HCEC 1CT (cell line): ENCODE results near the gene PACC1.
A peak's percentile ranks its signal among the peaks of the same experiment; 100 is the strongest.
"Not testable (repeated sequence)": the region's sequence is repeated elsewhere in the genome, so short reads cannot be mapped to it uniquely, and the experiment has no call there.

Source experiments
- DNase-seq: peaks from one replicate; pipeline ENCODE4 v3.0.0-alpha.2; 2017

Gene PACC1

DNA sequence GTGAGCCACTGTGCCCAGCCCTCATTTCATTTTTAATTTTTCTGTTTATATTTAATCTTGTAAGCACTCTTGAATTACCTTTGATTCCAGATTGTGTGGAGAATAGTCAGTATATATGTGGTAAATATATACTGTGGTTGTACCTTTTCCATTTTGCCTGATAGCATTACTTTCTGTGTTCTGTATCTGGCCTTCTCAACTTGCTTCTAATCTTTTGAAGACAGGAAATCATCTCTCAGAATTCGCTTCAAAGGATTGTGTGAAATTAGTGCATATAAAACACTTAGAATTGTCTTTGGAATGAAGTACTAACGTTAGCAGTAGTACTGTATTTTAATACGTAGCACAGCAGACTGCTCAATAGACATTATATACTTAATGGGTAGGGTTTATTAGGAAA lies 91.6 kb downstream of the PACC1 start:
- no peak for DNase-seq

DNA sequence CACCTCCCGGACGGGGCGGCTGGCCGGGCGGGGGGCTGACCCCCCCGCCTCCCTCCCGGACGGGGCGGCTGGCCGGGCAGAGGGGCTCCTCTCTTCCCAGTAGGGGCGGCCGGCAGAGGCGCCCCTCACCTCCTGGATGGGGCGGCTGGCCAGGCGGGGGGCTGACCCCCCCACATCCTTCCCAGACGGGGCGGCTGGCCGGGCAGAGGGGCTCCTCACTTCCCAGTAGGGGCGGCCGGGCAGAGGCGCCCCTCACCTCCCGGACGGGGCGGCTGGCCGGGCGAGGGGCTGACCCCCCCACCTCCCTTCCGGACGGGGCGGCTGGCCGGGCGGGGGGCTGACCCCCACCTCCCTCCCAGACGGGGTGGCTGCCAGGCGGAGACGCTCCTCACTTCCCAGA lies 93.7 kb downstream of the PACC1 start:
- DNase-seq = not testable (repeated sequence)

DNA sequence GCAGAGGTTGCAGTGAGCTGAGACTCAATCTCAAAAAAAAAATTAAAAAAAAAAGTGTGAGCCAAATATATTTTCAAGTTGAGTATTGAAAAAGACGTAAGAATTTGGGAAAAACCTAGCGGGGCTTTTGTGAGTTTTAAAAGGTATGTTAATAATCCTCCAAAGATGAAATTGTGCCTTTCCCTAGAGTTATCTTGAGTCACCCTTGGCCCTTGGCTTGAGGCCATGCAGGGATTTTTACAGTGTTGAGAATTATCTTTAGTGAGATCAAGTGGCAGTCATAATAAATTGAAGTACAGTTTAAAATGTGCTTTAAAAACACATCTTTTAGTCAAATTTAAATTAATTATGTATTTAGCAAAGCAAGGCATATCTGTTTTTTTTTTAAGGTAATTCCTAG lies 96.8 kb downstream of the PACC1 start:
- DNase-seq = no peak

DNA sequence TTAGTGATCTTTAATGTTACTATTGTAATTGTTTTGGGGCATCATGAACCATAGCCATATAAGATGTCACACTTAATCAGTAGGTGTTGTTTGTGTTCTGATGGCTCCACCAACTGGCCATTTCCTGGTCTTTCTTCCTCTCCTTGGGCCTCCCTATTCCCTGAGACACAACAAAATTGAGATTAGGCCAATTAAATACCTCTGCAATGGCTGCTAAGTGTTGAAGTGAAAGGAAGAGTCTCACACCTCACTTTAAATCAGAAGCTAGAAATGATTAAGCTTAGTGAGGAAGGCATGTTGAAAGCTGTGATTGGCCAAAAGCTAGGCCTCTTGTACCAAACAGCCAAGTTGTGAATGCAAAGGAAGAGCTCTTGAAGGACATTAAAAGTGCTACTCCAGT lies 98.8 kb downstream of the PACC1 start:
- peak; percentile 34 for DNase-seq

DNA sequence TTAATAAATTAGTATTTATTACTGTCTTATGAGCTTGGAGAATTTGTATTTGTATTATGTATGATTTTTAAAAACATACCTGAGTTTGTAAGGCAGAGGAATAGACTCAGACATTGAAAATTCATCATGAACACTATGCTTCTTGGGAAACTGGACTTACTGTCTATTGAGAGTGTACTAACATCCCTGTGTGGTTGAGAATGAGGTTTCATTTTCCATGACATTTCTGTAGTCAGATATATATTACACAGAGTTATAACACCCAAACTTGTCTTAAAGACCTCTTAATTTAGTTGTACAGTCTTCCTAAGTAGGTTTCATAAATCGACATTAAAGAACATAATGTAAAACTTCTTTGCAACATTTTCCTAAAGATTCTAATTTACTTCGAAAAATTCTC lies 99.5 kb downstream of the PACC1 start:
- DNase-seq = no peak
